ENCODE measurements around the gene ZSWIM8. TPM values are rescaled to one million over a fixed set of nuclear protein-coding genes. Genes with fewer than 3 reads are reported as not detected.

Gene ZSWIM8
- total and polyA plus RNA-seq, 2 donors (not counting 1 experiment from before 2014, with no cell fraction given), result 37.9 to 60.9 TPM

- Histone ChIP-seq H3K4me3 (replicated peaks in 1 of 4; ENCODE audit: control extremely low read depth in 1 of 4, insufficient read depth in 1 of 4, low read depth in 3 of 4, low read length in 4 of 4) (no peak overlapping the region), H3K9me3 (ENCODE audit: control insufficient read depth, insufficient read depth, low read depth, low read length) (no peaks in the 10 kb centered on the region), H3K4me1 (ENCODE audit: control insufficient read depth, extremely low read depth, insufficient read depth, low read length) (no peaks in the 10 kb centered on the region)
Observed at GRCh38 chr10:73809061-73809818, 23.8 kb downstream of the ZSWIM8 start.

GRCh38 chr10:73810358-73810734 is 24.9 kb downstream of the ZSWIM8 start:
- no peaks in the 10 kb centered on the region for H3K9me3 ChIP-seq (ENCODE audit: control insufficient read depth, insufficient read depth, low read depth, low read length)
- H3K79me2 ChIP-seq (ENCODE audit: control insufficient read depth, insufficient read depth, low read length), result peaks cover 4% of the 10 kb centered on the region
- H3K27ac ChIP-seq (ENCODE audit: insufficient read depth, low read length), result peak overlapping the region; percentile 76
- H3K9ac ChIP-seq (ENCODE audit: insufficient read depth, low read length), result peak overlapping the region; percentile 86
- TF ChIP-seq EZH2 (IDR thresholded peaks at IDR 0.05; ENCODE audit: low read length, missing control alignments) (no peak), CTCF (conservative IDR thresholded peaks at IDR 0.05 in 1 of 2, IDR thresholded peaks at IDR 0.05 in 1 of 2; ENCODE audit: low read depth in 1 of 2, low read length in 2 of 2) (no peak)
- H3K4me1 ChIP-seq (ENCODE audit: control insufficient read depth, extremely low read depth, insufficient read depth, low read length), result no peaks in the 10 kb centered on the region
- H3K36me3 ChIP-seq (ENCODE audit: control insufficient read depth, insufficient read depth, low read length), result peaks cover 12% of the 10 kb centered on the region
- H2AFZ ChIP-seq (ENCODE audit: low read length), result peak overlapping the region; percentile 10
- H3K27me3 ChIP-seq (ENCODE audit: control insufficient read depth, insufficient read depth, low read length), result no peaks in the 10 kb centered on the region
- H3K4me3 ChIP-seq (replicated peaks in 1 of 4; ENCODE audit: control extremely low read depth in 1 of 4, insufficient read depth in 1 of 4, low read depth in 3 of 4, low read length in 4 of 4), result peak overlapping the region; percentile 66 to 79 (median 72)
- H4K20me1 ChIP-seq (ENCODE audit: control insufficient read depth, extremely low read depth, insufficient read depth, low read length), result no peaks in the 10 kb centered on the region
- peak overlapping the region; percentile 91 for H3K4me2 ChIP-seq (ENCODE audit: extremely low read depth, insufficient read depth, low read length)
- no peak for DNase-seq (ENCODE audit: low read depth in 2 of 2)

More at GRCh38 chr10:73809061-73809818, 23.8 kb downstream of the ZSWIM8 start:
- Histone ChIP-seq H3K27me3 (ENCODE audit: control insufficient read depth, insufficient read depth, low read length) (no peaks in the 10 kb centered on the region), H3K36me3 (ENCODE audit: control insufficient read depth, insufficient read depth, low read length) (peaks cover 10% of the 10 kb centered on the region), H4K20me1 (ENCODE audit: control insufficient read depth, extremely low read depth, insufficient read depth, low read length) (no peaks in the 10 kb centered on the region), H3K27ac (ENCODE audit: insufficient read depth, low read length) (no peak overlapping the region), H2AFZ (ENCODE audit: low read length) (no peak overlapping the region), H3K9ac (ENCODE audit: insufficient read depth, low read length) (no peak overlapping the region), H3K4me2 (ENCODE audit: extremely low read depth, insufficient read depth, low read length) (peak overlapping the region; percentile 16), H3K79me2 (ENCODE audit: control insufficient read depth, insufficient read depth, low read length) (peaks cover 4% of the 10 kb centered on the region)
- no peak for DNase-seq (ENCODE audit: low read depth in 2 of 2)
- TF ChIP-seq CTCF (conservative IDR thresholded peaks at IDR 0.05 in 1 of 2, IDR thresholded peaks at IDR 0.05 in 1 of 2; ENCODE audit: low read depth in 1 of 2, low read length in 2 of 2), result no peak
- no peak for TF ChIP-seq EZH2 (IDR thresholded peaks at IDR 0.05; ENCODE audit: low read length, missing control alignments)

GRCh38 chr10:73810735-73811465 is 25.5 kb downstream of the ZSWIM8 start:
- peak overlapping the region; percentile 91 for H3K4me2 ChIP-seq (ENCODE audit: extremely low read depth, insufficient read depth, low read length)
- TF ChIP-seq EZH2 (IDR thresholded peaks at IDR 0.05; ENCODE audit: low read length, missing control alignments) (no peak), CTCF (conservative IDR thresholded peaks at IDR 0.05 in 1 of 2, IDR thresholded peaks at IDR 0.05 in 1 of 2; ENCODE audit: low read depth in 1 of 2, low read length in 2 of 2) (no peak)
- H3K27ac ChIP-seq (ENCODE audit: insufficient read depth, low read length), result peak overlapping the region; percentile 76
- peaks cover 12% of the 10 kb centered on the region for H3K36me3 ChIP-seq (ENCODE audit: control insufficient read depth, insufficient read depth, low read length)
- peak overlapping the region; percentile 10 for H2AFZ ChIP-seq (ENCODE audit: low read length)
- DNase-seq (ENCODE audit: low read depth in 2 of 2), result peak in 1 of 2 donors; percentile 13
- H3K79me2 ChIP-seq (ENCODE audit: control insufficient read depth, insufficient read depth, low read length), result peaks cover 4% of the 10 kb centered on the region
- no peaks in the 10 kb centered on the region for H3K9me3 ChIP-seq (ENCODE audit: control insufficient read depth, insufficient read depth, low read depth, low read length)
- H4K20me1 ChIP-seq (ENCODE audit: control insufficient read depth, extremely low read depth, insufficient read depth, low read length), result no peaks in the 10 kb centered on the region
- peaks cover 2% of the 10 kb centered on the region for H3K4me1 ChIP-seq (ENCODE audit: control insufficient read depth, extremely low read depth, insufficient read depth, low read length)
- no peaks in the 10 kb centered on the region for H3K27me3 ChIP-seq (ENCODE audit: control insufficient read depth, insufficient read depth, low read length)
- H3K4me3 ChIP-seq (replicated peaks in 1 of 4; ENCODE audit: control extremely low read depth in 1 of 4, insufficient read depth in 1 of 4, low read depth in 3 of 4, low read length in 4 of 4), result peak overlapping the region; percentile 66 to 79 (median 72)
- peak overlapping the region; percentile 86 for H3K9ac ChIP-seq (ENCODE audit: insufficient read depth, low read length)
